Measurements from ENCODE around the gene GALNT3. TPM values are rescaled to one million over a fixed set of nuclear protein-coding genes. Genes with fewer than 3 reads are reported as not detected.
A peak's percentile ranks its signal among the peaks of the same experiment; 100 is the strongest.

Gene GALNT3
- total and polyA plus RNA-seq, 2 of the 8 experiments (the other 6 are each of a cell fraction or from before 2014, with no cell fraction given) = 3.4 to 23.6 TPM

GRCh38 chr2:165794536-165794928 lies 485 bp upstream of the GALNT3 start:
- Histone ChIP-seq H2AK5ac (ENCODE audit: low read depth, low read length) (no peak overlapping the region), H2BK12ac (ENCODE audit: low read depth, low read length) (peak overlapping the region; percentile 50; the same call in 1 of the 2 replicates), H4K91ac (replicated peaks; ENCODE audit: insufficient read length, low read length) (peak overlapping the region; percentile 86), H3K9me3 (ENCODE audit: insufficient read depth in 2 of 2, low read depth in 1 of 2, low read length in 1 of 2) (no peaks in the 10 kb centered on the region), H3K79me1 (ENCODE audit: low read depth, low read length) (no peaks in the 10 kb centered on the region), H4K8ac (ENCODE audit: extremely low read depth, insufficient read depth, low read length) (peak overlapping the region; percentile 81; the same call in 1 of the 2 replicates), H2BK120ac (replicated peaks; ENCODE audit: low read depth, low read length) (peak overlapping the region; percentile 87), H3K27ac (ENCODE audit: low read depth, low read length) (peak overlapping the region; percentile 59; the same call in 1 of the 2 replicates), H3K27me3 (replicated peaks in 1 of 4; ENCODE audit: control insufficient read depth in 3 of 4, extremely low read depth in 1 of 4, insufficient read depth in 3 of 4, low read length in 3 of 4) (no peaks in the 10 kb centered on the region; a peak in 1 of 7 replicates), H3K14ac (ENCODE audit: insufficient read length) (no peak overlapping the region), H2AFZ (ENCODE audit: low read length) (peak overlapping the region; percentile 76), H4K5ac (ENCODE audit: insufficient read length, low read depth, low read length) (peak overlapping the region; percentile 78), H3K56ac (replicated peaks; ENCODE audit: insufficient read length, low read depth, low read length) (peak overlapping the region; percentile 62), H3K9ac (replicated peaks in 1 of 4; ENCODE audit: extremely low read depth in 1 of 4, low read depth in 3 of 4, low read length in 3 of 4) (peak overlapping the region in 3 of 4 experiments; percentile 62 to 64 (median 63); a peak in 5 of 7 replicates), H3K4me3 (ENCODE audit: extremely low read depth in 1 of 4, insufficient read depth in 2 of 4, low read depth in 3 of 4, low read length in 4 of 4) (peak overlapping the region; percentile 65 to 83 (median 79)), H3K23ac (ENCODE audit: insufficient read length) (no peak overlapping the region), H2BK15ac (ENCODE audit: low read length) (no peak overlapping the region), H3K18ac (ENCODE audit: extremely low read depth, low read length) (peak overlapping the region; percentile 98), H3K4ac (replicated peaks; ENCODE audit: insufficient read length, low read depth, low read length) (peak overlapping the region; percentile 88), H3K79me2 (ENCODE audit: control insufficient read depth in 1 of 2, insufficient read depth in 2 of 2, low read length in 2 of 2) (peaks cover 3 to 40% of the 10 kb centered on the region in 2 experiments), H3K4me2 (ENCODE audit: insufficient read depth in 1 of 2, low read depth in 2 of 2, low read length in 2 of 2) (peak overlapping the region; percentile 85 to 93), H3K4me1 (replicated peaks in 1 of 4; ENCODE audit: control insufficient read depth in 3 of 4, insufficient read depth in 4 of 4, low read length in 3 of 4) (peaks cover 0 to 26% (median 1%) of the 10 kb centered on the region in 4 experiments; a peak in 3 of 7 replicates), H3K36me3 (ENCODE audit: control insufficient read depth in 2 of 4, insufficient read depth in 4 of 4, low read length in 3 of 4) (no peaks in the 10 kb centered on the region; a peak in 1 of 8 replicates), H2BK20ac (ENCODE audit: low read length) (no peak overlapping the region), H4K20me1 (replicated peaks in 1 of 2; ENCODE audit: control insufficient read depth in 1 of 2, insufficient read depth in 2 of 2, low read length in 2 of 2) (no peaks in the 10 kb centered on the region), H3K23me2 (ENCODE audit: low read depth, low read length) (peaks cover 8% of the 10 kb centered on the region; the same call in 1 of the 2 replicates), H2BK5ac (ENCODE audit: low read depth, low read length) (peak overlapping the region; percentile 92)
- TF ChIP-seq CBX5 (IDR thresholded peaks at IDR 0.05; ENCODE audit: low read depth, low read length) = no peak
- TF ChIP-seq BACH1 (IDR thresholded peaks at IDR 0.05; ENCODE audit: low read length) = no peak
- TF ChIP-seq TCF12 (IDR thresholded peaks at IDR 0.05; ENCODE audit: low read depth, low read length) = 0 out of 2 replicates have a peak, but pooled peaks have one; percentile 15
- TF ChIP-seq SIRT6 (IDR thresholded peaks at IDR 0.05; ENCODE audit: low read length) = no peak
- TF ChIP-seq CTBP2 (IDR thresholded peaks at IDR 0.05; ENCODE audit: borderline replicate concordance, insufficient read depth, insufficient read length, low read length) = no peak
- TF ChIP-seq SP4 (IDR thresholded peaks at IDR 0.05; ENCODE audit: low read length) = 0 out of 2 replicates have a peak, but pooled peaks have one; percentile 28
- no peak for TF ChIP-seq EP300 (IDR thresholded peaks at IDR 0.05; ENCODE audit: borderline replicate concordance in 1 of 2, low read depth in 2 of 2, low read length in 2 of 2)
- TF ChIP-seq CREB1 (IDR thresholded peaks at IDR 0.05) = no peak
- TF ChIP-seq ASH2L (IDR thresholded peaks at IDR 0.05; ENCODE audit: low read length) = peak; percentile 94
- TF ChIP-seq NRF1 (IDR thresholded peaks at IDR 0.05; ENCODE audit: low read depth, low read length) = no peak
- no peak for TF ChIP-seq RFX5 (IDR thresholded peaks at IDR 0.05; ENCODE audit: borderline replicate concordance, low read depth, low read length)
- no peak for TF ChIP-seq MAFK (IDR thresholded peaks at IDR 0.05; ENCODE audit: low read depth, low read length)
- DNase-seq (ENCODE audit: low read depth in 1 of 2, low spot score in 2 of 2) (no peak), FAIRE-seq (no peak)
- POLR2A ChIA-PET (ENCODE audit: partially characterized antibody) = interaction anchor here (1.0 to 2.4 kb wide), 7 partner anchors 8 to 355 kb away, joined by 3 to 12 read pairs (median 5); no protein-coding TSS in a partner anchor
- CTCF ChIA-PET (ENCODE audit: partially characterized antibody) = interaction anchor here (0.9 to 2.7 kb wide), 6 partner anchors 11 to 386 kb away, joined by 3 to 13 read pairs (median 4); no protein-coding TSS in a partner anchor
- WGBS, 2 experiments (ENCODE audit: extremely low coverage in 1 of 2, insufficient coverage in 1 of 2, insufficient read length in 1 of 2, insufficient replicate concordance in 2 of 2, low coverage in 1 of 2, low lambda C conversion rate in 2 of 2, missing lambda C conversion rate in 1 of 2) = 3% methylated on average over 18 of the region's 18 CpGs; no CpG with 5 or more reads in 1 of the 2 experiments
